DMS53 (cell line): Measurements from ENCODE around the gene FKBP10.
"Not testable (repeated sequence)": the region's sequence is repeated elsewhere in the genome, so short reads cannot be mapped to it uniquely, and the experiment has no call there.

Source experiments
- DNase-seq: peaks from one replicate; lab custom pipeline; 2025; lab: John Stamatoyannopoulos, UW

The FKBP10 gene

DNA sequence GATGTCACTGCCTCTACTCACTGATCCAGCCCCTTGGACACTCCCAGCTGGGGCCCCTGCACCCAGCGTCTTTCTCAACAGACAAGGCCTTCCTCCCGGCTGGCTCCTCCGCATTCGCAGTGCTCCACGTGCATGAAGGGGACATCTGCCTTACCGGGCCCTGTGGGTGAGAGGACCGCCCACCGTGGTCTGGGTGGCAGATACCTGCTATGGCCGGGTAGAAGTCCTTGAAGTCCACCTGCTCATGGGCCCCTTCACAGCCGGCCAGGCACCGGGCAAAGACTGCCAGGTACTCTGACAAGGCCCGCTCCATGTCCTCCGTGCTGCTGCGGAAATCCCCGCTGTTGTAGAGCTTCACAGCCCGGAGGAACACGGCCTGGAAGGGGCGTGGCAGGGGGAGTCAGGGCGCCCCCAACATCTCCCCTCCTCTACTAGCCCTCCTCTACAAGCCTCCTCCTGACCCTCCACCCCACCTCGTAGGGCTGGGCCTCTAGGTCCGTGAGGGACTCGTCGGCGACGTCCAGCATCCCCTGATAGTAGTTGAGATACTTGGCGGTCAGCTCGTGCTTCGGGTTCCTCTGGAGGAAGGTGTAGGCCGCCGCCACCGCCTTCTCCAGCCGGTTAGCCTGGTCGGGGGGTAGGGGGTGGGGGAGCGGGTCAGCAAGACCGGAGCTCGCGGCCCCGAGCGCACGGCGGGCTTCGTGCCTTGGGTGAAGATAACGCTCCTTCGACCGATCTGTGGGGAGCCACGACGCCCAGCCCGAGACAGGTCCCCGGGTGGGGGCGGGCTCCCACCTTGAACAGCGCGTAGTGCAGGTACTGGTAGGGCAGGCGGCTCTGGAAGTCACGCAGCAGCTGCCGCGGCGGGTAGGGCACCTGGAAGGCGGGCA lies 1.9 kb upstream of the FKBP10 start:
- DNase-seq: peak; percentile 64

DNA sequence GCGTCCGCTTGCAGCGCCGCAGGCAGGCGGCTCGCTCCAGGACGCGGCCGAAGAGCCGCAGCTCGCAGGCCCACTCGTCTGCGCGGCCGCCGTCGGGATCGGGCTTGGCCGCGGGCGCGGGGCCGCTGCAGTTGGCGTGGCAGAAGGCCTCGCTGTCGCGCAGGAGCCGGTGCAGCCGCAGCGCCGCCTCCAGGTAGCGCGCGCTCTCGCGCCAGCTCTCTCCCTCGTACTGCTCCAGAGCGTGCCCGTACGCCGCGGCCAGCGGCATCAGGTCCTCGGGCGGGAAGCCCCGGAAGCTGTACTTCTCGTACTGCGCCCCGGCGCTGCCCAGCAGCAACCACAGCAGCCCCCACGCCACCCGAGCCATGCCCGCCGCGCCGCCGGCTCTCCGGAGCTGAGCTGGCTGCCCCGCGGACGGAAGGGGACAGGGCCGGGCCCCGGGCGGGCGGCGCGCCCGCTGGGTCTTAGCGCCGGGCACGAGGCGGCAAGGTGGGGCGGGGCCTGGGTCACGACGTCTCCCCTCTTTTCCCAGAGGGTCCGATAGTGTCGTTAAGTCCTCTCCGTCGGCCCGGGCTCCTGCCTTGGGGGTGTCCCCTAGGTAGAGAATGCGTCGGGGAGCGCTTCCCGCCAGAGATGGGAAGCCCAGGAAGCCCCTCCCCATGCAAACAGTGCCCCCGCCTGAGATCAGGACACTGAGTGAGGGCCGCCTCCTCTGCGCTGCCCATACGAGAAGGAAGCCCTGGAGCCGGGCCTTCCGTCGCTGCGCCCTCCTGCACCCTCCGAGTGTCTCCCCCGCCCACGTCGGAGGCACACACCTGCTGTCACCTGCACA lies 1.0 kb upstream of the FKBP10 start, which contains the start of gene P3H4:
P3H4 (minus strand) TSS at position 401 of the 832 bp plus-strand sequence; CDS start at position 367, 34 bp downstream.
- DNase-seq: peak; percentile 90

DNA sequence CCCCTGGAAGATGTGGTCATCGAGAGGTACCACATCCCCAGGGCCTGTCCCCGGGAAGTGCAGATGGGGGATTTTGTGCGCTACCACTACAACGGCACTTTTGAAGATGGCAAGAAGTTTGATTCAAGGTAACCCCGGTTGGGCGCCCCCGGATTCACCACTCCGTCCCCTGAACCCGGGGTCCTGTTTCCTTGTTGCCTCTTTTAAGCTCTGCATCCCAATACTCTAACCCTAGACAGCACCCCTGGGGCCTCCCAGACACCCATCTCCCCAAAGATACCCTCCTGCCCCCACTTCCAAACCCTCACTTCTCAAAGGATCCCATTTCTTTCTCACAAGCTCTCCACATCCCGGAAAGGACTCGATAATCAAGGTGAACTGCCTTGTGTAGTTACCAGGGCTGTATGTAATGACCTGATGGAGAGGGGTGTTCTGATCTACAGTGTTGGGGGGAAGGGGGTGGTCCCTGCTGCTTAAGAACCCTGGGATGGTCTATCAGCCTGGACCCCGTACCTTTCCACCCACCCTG lies 412 bp downstream of the FKBP10 start:
- DNase-seq: no peak

DNA sequence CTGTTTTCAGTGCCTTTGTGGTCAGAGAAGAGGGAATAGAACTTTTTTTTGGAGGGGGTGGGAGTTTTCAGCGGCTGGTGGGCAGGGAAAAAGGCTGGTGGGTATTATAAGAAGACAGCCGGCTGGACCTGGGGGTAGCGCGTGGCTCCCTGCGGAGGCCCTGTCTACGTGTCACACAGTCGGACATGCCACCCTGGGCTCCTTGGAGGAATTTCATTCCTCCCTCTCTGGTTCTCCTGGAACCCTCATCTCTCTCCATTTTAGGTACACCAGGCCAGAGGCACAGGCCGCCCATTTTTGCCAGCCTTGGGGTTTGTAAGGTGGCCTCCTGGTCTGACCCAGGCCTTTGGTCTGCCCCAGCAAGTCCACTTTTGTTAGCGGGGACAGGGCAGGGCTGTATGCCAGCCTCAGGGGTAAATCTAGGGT lies 908 bp downstream of the FKBP10 start:
- DNase-seq: no peak

DNA sequence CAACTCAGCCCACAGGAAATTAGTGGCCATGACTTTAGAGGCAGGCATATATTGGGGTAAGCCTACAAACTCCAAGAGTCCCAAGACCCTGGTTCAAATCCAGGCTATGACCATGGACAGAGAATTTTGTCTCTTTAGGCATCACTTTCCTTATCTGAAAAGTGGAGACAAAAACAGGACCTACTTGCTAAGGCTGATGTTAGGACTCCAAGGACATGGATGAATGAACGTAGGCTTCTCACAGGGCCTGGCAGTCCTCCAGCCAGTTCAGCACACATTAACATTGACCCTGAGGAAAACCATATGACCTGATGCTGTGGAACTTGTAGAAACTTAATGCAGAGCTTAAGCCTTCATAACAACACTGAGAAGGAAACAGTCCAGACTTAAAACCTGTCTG lies 1.4 kb downstream of the FKBP10 start:
- DNase-seq: no peak

DNA sequence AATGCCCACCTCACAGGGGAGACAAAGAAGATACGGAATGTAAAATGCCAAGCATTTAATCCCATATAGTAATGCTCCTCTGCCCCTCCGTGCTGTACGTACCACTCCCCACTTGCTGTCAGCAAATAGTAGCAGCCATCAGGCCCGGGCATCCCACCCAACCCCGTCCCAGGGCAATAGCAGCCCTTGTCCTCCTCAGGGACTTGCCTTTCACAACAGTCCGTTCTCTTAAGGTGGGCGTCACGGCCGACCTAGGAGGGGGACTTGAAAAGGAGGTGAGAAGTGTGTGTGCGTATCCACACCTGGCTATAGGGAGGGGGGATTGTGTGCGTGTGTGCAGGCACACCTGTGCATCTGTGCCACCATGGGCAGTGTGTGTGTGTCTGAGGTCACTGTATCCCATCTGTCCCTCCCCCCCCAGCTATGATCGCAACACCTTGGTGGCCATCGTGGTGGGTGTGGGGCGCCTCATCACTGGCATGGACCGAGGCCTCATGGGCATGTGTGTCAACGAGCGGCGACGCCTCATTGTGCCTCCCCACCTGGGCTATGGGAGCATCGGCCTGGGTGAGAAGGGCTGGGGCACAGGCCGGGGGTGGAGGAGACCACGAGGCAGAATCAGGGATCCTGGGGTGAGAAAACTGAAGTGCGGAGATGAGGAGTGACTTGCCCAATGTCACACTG lies 4.0 kb downstream of the FKBP10 start:
- DNase-seq: no peak

DNA sequence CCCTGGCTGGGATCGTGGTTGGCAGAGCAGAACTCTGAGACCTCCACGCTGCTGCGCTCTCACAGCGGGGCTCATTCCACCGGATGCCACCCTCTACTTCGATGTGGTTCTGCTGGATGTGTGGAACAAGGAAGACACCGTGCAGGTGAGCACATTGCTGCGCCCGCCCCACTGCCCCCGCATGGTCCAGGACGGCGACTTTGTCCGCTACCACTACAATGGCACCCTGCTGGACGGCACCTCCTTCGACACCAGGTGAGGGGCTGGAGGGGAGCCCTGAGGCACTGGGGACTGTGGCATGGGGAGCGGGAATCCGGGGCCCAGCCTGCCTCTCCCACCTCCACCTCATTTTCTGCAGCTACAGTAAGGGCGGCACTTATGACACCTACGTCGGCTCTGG lies 5.2 kb downstream of the FKBP10 start:
- no peak for DNase-seq

DNA sequence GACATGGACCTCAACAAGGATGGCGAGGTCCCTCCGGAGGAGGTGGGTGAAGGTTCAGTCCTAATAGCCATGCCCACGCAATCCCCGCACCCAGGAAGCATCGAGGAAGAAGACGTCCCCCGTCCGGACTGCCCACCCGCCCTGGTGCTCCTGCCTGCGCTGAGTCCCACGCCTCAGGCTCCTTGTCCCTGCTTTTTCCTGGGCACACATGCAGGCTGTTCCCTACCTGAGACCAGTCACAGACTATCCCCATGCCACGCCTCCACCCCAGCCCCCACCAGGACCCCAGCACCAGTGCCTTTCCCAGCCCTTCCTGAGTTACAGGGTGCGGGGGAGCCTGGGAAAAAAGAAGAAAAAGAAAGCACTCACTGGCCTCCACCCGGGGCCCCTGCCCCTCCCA lies 9.0 kb downstream of the FKBP10 start:
- no peak for DNase-seq

DNA sequence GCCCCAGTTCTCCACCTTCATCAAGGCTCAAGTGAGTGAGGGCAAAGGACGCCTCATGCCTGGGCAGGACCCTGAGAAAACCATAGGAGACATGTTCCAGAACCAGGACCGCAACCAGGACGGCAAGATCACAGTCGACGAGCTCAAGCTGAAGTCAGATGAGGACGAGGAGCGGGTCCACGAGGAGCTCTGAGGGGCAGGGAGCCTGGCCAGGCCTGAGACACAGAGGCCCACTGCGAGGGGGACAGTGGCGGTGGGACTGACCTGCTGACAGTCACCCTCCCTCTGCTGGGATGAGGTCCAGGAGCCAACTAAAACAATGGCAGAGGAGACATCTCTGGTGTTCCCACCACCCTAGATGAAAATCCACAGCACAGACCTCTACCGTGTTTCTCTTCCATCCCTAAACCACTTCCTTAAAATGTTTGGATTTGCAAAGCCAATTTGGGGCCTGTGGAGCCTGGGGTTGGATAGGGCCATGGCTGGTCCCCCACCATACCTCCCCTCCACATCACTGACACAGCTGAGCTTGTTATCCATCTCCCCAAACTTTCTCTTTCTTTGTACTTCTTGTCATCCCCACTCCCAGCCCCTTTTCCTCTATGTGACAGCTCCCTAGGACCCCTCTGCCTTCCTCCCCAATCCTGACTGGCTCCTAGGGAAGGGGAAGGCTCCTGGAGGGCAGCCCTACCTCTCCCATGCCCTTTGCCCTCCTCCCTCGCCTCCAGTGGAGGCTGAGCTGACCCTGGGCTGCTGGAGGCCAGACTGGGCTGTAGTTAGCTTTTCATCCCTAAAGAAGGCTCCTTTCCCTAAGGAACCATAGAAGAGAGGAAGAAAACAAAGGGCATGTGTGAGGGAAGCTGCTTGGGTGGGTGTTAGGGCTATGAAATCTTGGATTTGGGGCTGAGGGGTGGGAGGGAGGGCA lies 9.7 kb downstream of the FKBP10 start:
- no peak for DNase-seq

DNA sequence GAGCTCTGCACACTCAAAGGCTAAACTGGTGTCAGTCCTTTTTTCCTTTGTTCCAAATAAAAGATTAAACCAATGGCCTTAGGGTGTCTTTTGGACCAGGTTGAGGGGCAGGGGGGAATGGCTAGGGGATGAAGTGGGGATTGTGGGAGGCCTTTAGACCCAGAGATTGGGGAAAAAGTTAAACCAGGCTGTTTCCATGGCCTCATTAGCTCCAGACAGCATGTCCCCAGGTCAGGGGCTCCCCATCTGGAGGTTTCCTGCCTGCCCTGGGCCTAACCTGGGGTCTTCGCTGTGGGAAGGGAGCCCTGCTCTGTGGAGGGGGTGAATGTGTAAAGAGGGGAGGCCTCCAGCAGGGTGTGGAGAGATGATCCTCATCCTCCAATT lies 10.3 kb downstream of the FKBP10 start:
- no peak for DNase-seq

DNA sequence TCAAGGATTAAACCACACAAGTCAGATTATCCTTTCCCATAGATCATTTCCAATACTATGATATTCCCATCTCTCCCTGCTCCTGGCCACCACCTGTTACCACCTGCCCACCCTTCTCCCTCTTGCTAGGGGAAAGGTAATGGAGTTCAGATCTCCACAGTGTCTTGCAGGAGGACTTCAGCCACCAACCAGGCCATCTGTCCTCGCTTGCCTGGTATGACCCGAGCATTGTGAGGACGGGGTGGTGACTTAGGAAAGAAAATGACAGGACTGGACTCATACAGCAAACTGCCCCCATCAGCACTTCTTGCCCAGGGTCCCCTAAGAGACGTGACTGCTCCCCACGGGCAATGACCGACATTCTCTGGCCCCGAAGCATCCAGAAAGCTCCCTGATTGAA lies 10.8 kb downstream of the FKBP10 start:
- no peak for DNase-seq

DNA sequence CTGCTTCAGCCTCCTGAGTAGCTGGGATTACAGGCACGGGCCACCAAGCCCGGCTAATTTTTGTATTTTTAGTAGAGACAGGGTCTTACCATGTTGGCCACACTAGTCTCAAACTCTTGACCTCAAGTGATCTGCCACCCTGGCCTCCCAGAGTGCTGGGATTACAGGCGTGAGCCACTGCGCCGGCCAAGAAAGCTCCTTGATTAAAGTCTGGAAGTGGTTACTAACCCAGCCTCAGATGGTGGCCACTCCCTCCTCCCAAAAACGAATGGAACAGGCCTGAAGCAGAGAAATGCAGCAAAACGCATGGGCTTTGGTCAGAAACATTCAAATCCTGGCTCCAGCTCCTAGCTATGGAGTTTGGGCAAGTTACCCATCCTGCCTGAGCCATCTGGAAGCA lies 11.3 kb downstream of the FKBP10 start:
- DNase-seq: no peak

DNA sequence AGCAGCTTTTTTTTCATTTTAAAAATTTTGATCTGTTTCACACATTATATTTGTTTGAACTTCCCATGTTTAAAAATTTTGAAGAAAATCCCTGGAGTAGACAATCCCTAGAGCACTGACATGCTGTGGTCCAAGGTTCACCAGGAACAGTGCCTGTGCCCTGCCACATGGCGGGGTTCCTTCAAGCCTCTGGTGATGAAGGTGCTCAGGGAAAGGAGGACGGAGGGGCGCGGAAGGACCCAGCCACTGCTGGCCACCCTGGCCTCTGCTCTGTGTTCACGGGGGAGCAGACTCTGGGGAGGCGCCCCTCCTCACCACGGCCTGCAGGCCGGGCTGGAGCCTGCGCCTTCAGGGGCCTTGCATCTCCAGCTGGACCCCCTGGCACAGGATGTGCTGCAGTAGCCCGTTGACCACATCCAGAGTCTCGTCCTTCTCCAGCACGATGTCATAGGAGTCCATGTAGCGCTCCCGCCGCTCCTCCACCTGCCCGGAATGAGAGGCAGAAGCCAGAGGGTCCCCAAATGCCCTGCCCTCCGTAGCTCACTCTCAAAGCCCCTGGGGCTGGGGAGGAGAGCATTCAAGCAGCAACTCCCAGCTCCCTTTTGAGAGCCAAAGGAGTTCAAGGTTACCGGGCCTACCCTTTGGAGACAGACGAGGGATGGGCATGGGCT lies 12.5 kb downstream of the FKBP10 start:
- no peak for DNase-seq

DNA sequence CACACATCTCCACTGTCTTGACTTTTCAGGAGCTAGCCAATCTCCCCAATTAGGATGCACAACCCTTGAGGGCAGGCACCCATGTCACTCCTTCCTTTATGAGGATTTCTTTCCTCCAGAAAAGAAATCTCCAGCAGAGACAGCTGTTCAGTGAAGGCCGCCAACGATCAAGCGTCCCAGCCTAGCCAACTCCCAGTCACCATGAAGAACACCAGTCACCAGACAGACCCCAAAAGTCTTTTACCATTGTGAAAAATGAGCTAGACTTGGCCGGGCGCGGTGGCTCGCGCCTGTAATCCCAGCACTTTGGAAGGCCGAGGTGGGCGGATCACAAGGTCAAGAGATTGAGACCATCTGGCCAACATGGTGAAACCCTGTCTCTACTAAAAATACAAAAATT lies 17.2 kb downstream of the FKBP10 start:
- not testable (repeated sequence) for DNase-seq

DNA sequence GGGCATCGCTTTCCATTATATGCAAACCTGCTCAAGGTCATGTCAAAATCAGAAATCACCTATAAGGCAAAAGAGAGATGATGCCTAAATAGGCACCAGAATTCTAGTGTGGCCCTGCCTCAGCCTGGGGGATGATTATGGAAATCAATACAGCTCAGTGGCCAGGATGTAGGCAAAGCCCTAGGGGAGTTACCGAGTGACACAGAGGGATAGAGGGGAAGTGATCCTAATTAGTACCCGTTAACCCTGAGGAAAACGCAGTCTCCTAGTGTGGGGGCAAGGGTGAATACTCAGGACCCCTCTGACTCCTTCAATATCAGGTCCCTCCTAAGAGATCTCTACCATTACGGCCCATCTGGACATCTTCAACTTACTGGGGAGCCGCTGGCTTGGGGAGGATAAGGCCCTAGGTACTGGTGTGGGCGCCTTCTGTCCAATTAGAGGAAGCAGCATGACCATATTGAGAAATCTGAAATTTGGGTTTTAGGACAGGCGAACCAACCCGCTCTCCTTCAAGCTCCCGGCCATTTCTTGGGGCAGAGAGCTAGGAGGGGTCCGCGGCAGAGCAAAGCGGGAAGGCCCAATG lies 22.5 kb downstream of the FKBP10 start:
- no peak for DNase-seq

DNA sequence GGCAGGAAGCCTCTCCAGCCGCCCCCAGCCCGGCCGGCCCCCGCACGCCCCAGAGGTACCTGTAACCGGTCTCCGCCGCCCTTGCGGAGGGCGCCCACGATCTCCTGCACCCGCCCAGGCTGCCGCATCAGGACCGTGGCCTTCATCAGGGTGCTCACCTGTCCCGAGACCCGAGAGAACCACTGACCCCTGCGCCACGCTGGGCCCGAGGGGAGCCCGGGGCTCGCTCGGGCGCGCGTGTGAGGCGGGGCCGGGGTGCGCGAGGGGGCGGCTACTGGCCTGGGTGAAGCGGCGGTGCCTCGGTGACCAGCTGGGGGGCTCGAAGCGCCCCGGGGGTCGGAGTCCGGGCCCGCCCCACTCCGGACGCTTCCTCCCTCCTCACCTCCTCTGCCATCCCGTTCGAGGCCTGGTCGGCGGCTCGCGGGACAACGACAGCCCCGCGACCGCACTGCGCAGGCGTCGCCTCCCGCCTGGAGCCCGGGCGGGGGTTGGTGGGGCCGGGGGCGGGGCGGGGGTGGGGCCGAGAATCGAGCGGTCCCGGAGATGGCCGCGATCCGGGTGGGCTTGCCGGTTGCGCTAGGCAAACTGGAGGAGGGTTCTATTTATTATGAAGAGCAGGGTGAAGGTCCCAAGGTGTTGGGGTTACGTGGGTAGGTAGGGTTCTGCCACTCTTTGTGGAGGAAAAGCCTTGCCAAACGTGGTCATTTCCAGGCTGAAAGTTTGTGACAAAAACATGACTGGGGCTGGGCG lies 23.2 kb downstream of the FKBP10 start, which contains the start of gene NT5C3B:
NT5C3B (minus strand) TSS at position 433 of the 750 bp plus-strand sequence; CDS start at position 394, 39 bp downstream.
- DNase-seq: peak; percentile 63

DNA sequence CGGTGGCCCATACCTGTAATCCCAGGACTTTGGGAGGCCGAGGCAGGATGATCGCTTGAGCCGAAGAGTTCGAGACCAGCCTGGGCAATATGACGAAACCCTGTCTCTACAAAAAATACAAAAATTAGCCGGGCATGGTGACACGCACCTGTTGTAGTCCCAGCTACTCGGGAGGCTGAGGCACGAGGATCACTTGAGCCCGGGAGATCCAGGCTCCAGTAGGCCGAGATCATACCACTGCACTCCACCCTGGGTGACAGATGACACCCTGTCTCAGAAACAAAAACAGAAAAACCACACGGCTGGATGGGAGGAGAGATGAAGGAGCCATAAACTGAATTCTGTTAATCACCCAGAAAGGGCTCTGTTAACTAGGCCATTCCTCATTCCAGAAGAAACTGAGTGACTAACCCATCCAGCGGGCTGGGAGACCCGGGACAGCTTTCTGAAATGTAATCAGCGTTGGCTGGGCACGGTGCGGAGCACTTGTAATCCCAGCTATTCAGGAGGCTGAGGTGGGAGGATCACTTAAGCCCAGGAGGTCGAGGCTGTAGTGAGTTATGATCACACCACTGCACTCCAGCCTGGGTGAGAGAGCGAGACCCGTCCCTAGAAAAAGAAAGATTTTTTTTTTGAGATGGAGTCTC lies 23.9 kb downstream of the FKBP10 start:
- no peak for DNase-seq

DNA sequence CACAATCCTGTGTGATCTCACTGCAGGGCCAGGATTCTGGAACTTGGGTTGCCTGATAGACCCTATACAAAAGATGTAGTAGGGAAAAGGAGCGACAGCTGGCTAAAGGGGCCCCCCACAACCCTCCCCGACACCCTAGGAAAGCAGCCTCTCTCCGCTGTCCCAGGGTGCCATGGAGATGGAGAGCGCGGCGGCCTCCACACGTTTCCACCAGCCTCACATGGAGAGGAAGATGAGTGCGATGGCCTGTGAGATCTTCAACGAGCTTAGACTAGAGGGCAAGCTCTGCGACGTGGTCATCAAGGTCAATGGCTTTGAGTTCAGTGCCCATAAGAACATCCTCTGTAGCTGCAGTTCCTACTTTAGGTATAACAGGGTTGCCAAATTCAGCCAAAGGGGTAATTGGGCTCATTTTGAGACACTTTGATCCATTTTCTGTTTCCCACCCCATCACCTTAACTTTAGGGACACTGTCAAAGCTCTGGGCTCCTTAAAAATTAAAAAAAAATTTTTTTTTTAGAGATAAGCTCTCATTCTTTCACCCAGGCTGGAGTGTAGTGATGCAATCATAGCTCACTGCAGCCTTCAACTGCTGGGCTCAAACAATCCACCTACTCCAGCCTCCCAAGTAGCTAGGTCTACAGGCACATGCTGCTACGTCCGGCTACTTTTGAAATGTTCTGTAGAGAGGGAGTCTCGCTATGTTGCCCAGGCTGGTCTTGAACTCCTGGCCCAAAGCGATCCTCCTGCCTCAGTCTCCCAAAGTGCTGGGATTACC lies 25.1 kb downstream of the FKBP10 start, which contains the start of gene KLHL10:
KLHL10 (plus strand) TSS at position 65 of the 778 bp plus-strand sequence; CDS start at position 173, 108 bp downstream.
- DNase-seq: no peak
